Caco-2 (cell line): ENCODE measurements around the gene RAPGEF5. TPM values are rescaled to one million over a fixed set of nuclear protein-coding genes. Genes with fewer than 3 reads are reported as not detected.

ENCODE experiments used
- BruUV-seq: library from RNA; stranded (reverse); fragments of 400-500 nt; replicated peaks from 2 replicates; lab custom pipeline; 2021; lab: Mats Ljungman, UMichigan
- CTCF ChIA-PET: fragments of 300-600 bp; sonication (Branson Sonifier 250); formaldehyde crosslinking; loops from one replicate; lab custom pipeline; 2022; ENCODE audit warnings: antibody characterized with exemption; lab: Charles Lee
- POLR2A ChIA-PET: fragments of 300-600 bp; sonication (Branson Sonifier 250); formaldehyde crosslinking; loops from one replicate; lab custom pipeline; 2022; ENCODE audit warnings: antibody characterized with exemption; lab: Charles Lee
- DNase-seq, 2 experiments: peaks; one replicate each; pipeline versions ENCODE4 v3.0.0 to v3.0.0-alpha.2; 2020 to 2022
- H3K27me3 ChIP-seq: replicated peaks from 2 replicates; pipeline ENCODE4 v1.6.0; 2011; ENCODE audit warnings: low read length; ENCODE audit not compliant: control insufficient read depth, insufficient read depth
- H3K36me3 ChIP-seq: 2 replicates; pipeline ENCODE4 v1.5.1; 2011; ENCODE audit warnings: low read length; ENCODE audit not compliant: control insufficient read depth, insufficient read depth
- H3K4me1 ChIP-seq: fragments of 250-450 bp; sonication (Bioruptor Pico); 2 replicates; pipeline ENCODE4 v1.5.1; 2020; ENCODE audit warnings: mild to moderate bottlenecking
- H3K4me3 ChIP-seq: 2 replicates; pipeline ENCODE4 v1.5.1; 2011; ENCODE audit warnings: low read depth, mild to moderate bottlenecking, control low read depth, low read length
- H3K9me3 ChIP-seq: fragments of 250-450 bp; sonication (Bioruptor Pico); 2 replicates; pipeline ENCODE4 v1.5.1; 2020; ENCODE audit warnings: mild to moderate bottlenecking, moderate library complexity
- H3K27ac Mint-ChIP-seq: one replicate; pipeline ENCODE4 v1.8.0; 2022; ENCODE audit warnings: mixed read lengths; ENCODE audit not compliant: unreplicated experiment
- H3K27me3 Mint-ChIP-seq: one replicate; pipeline ENCODE4 v1.8.0; 2022; ENCODE audit warnings: mixed read lengths; ENCODE audit not compliant: insufficient read depth, unreplicated experiment
- H3K36me3 Mint-ChIP-seq: one replicate; pipeline ENCODE4 v1.8.0; 2022; ENCODE audit warnings: mild to moderate bottlenecking, mixed read lengths; ENCODE audit not compliant: insufficient read depth, unreplicated experiment
- H3K4me1 Mint-ChIP-seq: one replicate; pipeline ENCODE4 v1.8.0; 2022; ENCODE audit warnings: low read depth, mixed read lengths; ENCODE audit not compliant: unreplicated experiment
- H3K4me3 Mint-ChIP-seq: one replicate; pipeline ENCODE4 v1.8.0; 2022; ENCODE audit warnings: mild to moderate bottlenecking, moderate library complexity, mixed read lengths; ENCODE audit not compliant: unreplicated experiment
- H3K9me3 Mint-ChIP-seq: one replicate; pipeline ENCODE4 v1.8.0; 2022; ENCODE audit warnings: mixed read lengths; ENCODE audit not compliant: unreplicated experiment
- CTCF ChIP-seq, 2 experiments: fragments of 200-600 bp in 1 of 2; IDR thresholded peaks; 1 replicate in 1 of 2; 2 replicates in 1 of 2; pipeline versions ENCODE4 v1.5.1 to v1.8.0; 2011 to 2022; ENCODE audit warnings: antibody characterized with exemption in 1 of 2, control low read depth in 1 of 2, inconsistent platforms in 1 of 2, low read depth in 1 of 2, low read length in 1 of 2, mild to moderate bottlenecking in 1 of 2, moderate library complexity in 1 of 2; ENCODE audit not compliant: insufficient read depth in 1 of 2, severe bottlenecking in 1 of 2, unreplicated experiment in 1 of 2
- intact Hi-C: fragments of 100-400 bp; cut with micrococcal nuclease; formaldehyde crosslinking; loops from one replicate; pipeline ENCODE4 v1.10.0; 2022; ENCODE audit not compliant: unreplicated experiment
- total RNA-seq: library from RNA; stranded (reverse); gene quantifications from 2 replicates; pipeline ENCODE4 v1.2.3, GENCODE V29; 2022

The RAPGEF5 gene
- total RNA-seq, 1 experiment from 2014 or later = 16.9 TPM

GRCh38 chr7:22166928-22167327, 190.0 kb downstream of the RAPGEF5 start:
- no peak overlapping the region for H3K27ac Mint-ChIP-seq
- no peaks in the 10 kb centered on the region for H3K4me1 Mint-ChIP-seq
- H3K4me1 ChIP-seq = no peaks in the 10 kb centered on the region
- BruUV-seq = no TSS peak
- TF ChIP-seq CTCF (IDR thresholded peaks at IDR 0.05; ENCODE audit: insufficient read depth in 1 of 2, low read depth in 1 of 2, low read length in 1 of 2, severe bottlenecking in 1 of 2, unreplicated experiment in 1 of 2) = no peak
- H3K9me3 Mint-ChIP-seq = no peaks in the 10 kb centered on the region
- H3K36me3 ChIP-seq = no peaks in the 10 kb centered on the region
- no peaks in the 10 kb centered on the region for H3K9me3 ChIP-seq
- no peaks in the 10 kb centered on the region for H3K27me3 Mint-ChIP-seq
- intact Hi-C loops = no loop called here
- no peaks in the 10 kb centered on the region for H3K27me3 ChIP-seq
- CTCF ChIA-PET = no interaction called here
- H3K36me3 Mint-ChIP-seq = peaks cover 7% of the 10 kb centered on the region
- no peak overlapping the region for H3K4me3 Mint-ChIP-seq
- DNase-seq = no peak
- POLR2A ChIA-PET = no interaction called here
- H3K4me3 ChIP-seq = no peak overlapping the region

GRCh38 chr7:22159341-22159740, 197.6 kb downstream of the RAPGEF5 start:
- no peak overlapping the region for H3K4me3 Mint-ChIP-seq
- Histone ChIP-seq H3K9me3 (no peaks in the 10 kb centered on the region), H3K27me3 (no peaks in the 10 kb centered on the region), H3K4me3 (no peak overlapping the region), H3K4me1 (no peaks in the 10 kb centered on the region), H3K36me3 (no peaks in the 10 kb centered on the region; the same call in 1 of the 2 replicates)
- no peaks in the 10 kb centered on the region for H3K4me1 Mint-ChIP-seq
- no peak for DNase-seq
- no peak for TF ChIP-seq CTCF (IDR thresholded peaks at IDR 0.05; ENCODE audit: insufficient read depth in 1 of 2, low read depth in 1 of 2, low read length in 1 of 2, severe bottlenecking in 1 of 2, unreplicated experiment in 1 of 2)
- CTCF ChIA-PET = no interaction called here
- H3K27me3 Mint-ChIP-seq = no peaks in the 10 kb centered on the region
- intact Hi-C loops = no loop called here
- BruUV-seq = no TSS peak
- POLR2A ChIA-PET = no interaction called here
- H3K36me3 Mint-ChIP-seq = no peaks in the 10 kb centered on the region
- H3K9me3 Mint-ChIP-seq = no peaks in the 10 kb centered on the region
- H3K27ac Mint-ChIP-seq = no peak overlapping the region

GRCh38 chr7:22157552-22157951, 199.4 kb downstream of the RAPGEF5 start:
- Histone ChIP-seq H3K9me3 (no peaks in the 10 kb centered on the region), H3K36me3 (no peaks in the 10 kb centered on the region; the same call in 1 of the 2 replicates), H3K4me1 (no peaks in the 10 kb centered on the region), H3K4me3 (no peak overlapping the region), H3K27me3 (no peaks in the 10 kb centered on the region)
- intact Hi-C loops = no loop called here
- H3K27ac Mint-ChIP-seq = no peak overlapping the region
- H3K27me3 Mint-ChIP-seq = no peaks in the 10 kb centered on the region
- DNase-seq = no peak
- H3K9me3 Mint-ChIP-seq = no peaks in the 10 kb centered on the region
- no TSS peak for BruUV-seq
- no peaks in the 10 kb centered on the region for H3K36me3 Mint-ChIP-seq
- H3K4me1 Mint-ChIP-seq = no peaks in the 10 kb centered on the region
- H3K4me3 Mint-ChIP-seq = no peak overlapping the region
- ChIA-PET POLR2A (no interaction called here), CTCF (no interaction called here)
- no peak for TF ChIP-seq CTCF (IDR thresholded peaks at IDR 0.05; ENCODE audit: insufficient read depth in 1 of 2, low read depth in 1 of 2, low read length in 1 of 2, severe bottlenecking in 1 of 2, unreplicated experiment in 1 of 2)
